Measurements from ENCODE around the gene LRRTM2. TPM values are rescaled to one million over a fixed set of nuclear protein-coding genes. Genes with fewer than 3 reads are reported as not detected.

Gene LRRTM2
- total RNA-seq, 4 donors from 2014 or later: 0.05 to 0.49 (median 0.24) TPM

DNA sequence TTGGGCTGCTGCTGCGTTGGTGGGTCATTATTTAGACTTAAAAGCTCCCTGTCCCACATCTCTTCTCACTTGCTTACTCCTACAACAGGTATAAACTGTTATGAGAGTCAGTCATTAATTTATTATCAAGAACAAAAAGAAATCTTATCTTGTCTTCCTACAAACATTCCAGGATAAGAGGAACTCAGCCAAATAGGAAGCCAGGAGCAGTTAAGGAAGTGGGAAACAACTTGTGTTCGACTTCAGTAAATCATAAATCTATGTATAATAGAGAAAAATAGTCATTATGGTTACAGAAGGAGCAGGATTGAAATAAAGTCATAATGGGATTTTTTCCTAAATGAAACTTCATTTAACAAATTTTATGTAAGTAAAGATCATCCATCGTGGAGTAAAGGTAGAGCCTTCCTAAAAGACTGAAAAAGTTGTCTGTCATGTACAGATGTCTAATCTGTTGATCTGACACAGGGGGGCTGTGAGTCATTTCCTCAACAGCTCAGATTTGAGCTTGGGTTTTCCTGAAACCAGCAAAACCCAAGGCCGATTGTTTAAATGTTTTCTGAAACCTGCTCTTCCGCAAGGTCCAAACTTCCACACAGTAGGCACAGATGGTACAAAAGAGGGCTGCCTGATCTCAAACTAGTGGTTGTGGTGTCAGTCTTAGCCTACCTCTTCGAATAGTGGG is 25.3 kb upstream of the LRRTM2 start:
- in situ Hi-C loops (cut with MboI; ENCODE audit: low sequenced_read_pairs in 4 of 4): no loop called here
- Histone ChIP-seq H3K36me3 (peaks cover 0 to 14% of the 10 kb centered on the region in 2 donors), H3K4me1 (peaks cover 0 to 26% of the 10 kb centered on the region in 2 donors), H3K27me3 (no peaks in the 10 kb centered on the region), H3K4me3 (no peak overlapping the region), H3K27ac (peak overlapping the region; percentile 20 to 66 (median 52)), H3K9me3 (no peaks in the 10 kb centered on the region)
- ATAC-seq (peak; percentile 28 to 61), DNase-seq (no peak)
- TF ChIP-seq, protein P1, sequence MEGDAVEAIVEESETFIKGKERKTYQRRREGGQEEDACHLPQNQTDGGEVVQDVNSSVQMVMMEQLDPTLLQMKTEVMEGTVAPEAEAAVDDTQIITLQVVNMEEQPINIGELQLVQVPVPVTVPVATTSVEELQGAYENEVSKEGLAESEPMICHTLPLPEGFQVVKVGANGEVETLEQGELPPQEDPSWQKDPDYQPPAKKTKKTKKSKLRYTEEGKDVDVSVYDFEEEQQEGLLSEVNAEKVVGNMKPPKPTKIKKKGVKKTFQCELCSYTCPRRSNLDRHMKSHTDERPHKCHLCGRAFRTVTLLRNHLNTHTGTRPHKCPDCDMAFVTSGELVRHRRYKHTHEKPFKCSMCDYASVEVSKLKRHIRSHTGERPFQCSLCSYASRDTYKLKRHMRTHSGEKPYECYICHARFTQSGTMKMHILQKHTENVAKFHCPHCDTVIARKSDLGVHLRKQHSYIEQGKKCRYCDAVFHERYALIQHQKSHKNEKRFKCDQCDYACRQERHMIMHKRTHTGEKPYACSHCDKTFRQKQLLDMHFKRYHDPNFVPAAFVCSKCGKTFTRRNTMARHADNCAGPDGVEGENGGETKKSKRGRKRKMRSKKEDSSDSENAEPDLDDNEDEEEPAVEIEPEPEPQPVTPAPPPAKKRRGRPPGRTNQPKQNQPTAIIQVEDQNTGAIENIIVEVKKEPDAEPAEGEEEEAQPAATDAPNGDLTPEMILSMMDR (IDR thresholded peaks at IDR 0.05 in 4 of 5, conservative IDR thresholded peaks at IDR 0.05 in 1 of 5): no peak
- TF ChIP-seq POLR2A (IDR thresholded peaks at IDR 0.05): no peak
- intact Hi-C loops (cut with DNase I; ENCODE audit: low total_unique reads): no loop called here

DNA sequence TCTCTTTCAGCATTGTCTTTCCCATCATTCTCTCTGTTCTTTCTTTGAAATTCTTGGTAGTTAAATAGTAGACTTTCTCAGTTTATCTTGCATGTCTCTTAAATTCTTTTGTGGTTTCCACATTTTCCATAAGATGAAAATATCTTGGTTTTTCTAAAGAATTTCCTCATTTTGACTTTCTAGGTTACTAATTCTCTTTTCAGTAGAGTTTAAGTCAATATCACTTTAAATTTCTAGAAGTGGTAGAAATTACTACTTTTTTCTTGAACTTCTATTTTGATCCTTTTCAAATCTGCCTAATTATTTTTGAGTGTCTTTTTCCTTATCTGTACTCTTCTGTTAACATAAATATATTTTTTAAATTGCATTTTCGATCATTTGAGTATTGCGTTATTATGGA is 23.6 kb upstream of the LRRTM2 start:
- no peak for ATAC-seq
- H3K4me1 ChIP-seq: peaks cover 0 to 23% of the 10 kb centered on the region in 2 donors
- H3K27ac ChIP-seq: peak overlapping the region in 1 of 4 donors; percentile 66
- H3K36me3 ChIP-seq: no peaks in the 10 kb centered on the region
- TF ChIP-seq, protein P1 (IDR thresholded peaks at IDR 0.05 in 4 of 5, conservative IDR thresholded peaks at IDR 0.05 in 1 of 5): no peak
- TF ChIP-seq POLR2A (IDR thresholded peaks at IDR 0.05): no peak
- in situ Hi-C loops (cut with MboI; ENCODE audit: low sequenced_read_pairs in 4 of 4) (no loop called here), intact Hi-C loops (cut with DNase I; ENCODE audit: low total_unique reads) (no loop called here)
- no peaks in the 10 kb centered on the region for H3K27me3 ChIP-seq
- H3K9me3 ChIP-seq: no peaks in the 10 kb centered on the region
- no peak overlapping the region for H3K4me3 ChIP-seq
- DNase-seq: no peak

DNA sequence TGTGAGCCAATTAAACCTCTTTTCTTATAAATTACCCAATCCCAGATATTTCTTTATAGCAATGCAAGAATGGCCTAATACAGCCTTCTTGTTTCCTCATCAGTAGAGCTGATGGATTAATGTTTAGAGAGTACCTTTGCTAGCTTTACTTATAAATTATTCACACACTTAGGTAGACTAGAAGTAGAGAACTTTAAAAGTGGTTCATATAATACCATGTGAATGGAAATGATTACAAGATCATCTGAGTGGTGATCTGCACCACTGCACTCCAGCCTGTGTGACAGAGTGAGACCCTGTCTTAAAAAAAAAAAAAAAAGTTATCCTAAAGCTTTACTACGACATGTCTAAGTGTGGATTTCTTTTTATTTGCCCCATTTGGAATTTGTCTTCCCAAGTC is 23.2 kb upstream of the LRRTM2 start:
- in situ Hi-C loops (cut with MboI; ENCODE audit: low sequenced_read_pairs in 4 of 4) (no loop called here), intact Hi-C loops (cut with DNase I; ENCODE audit: low total_unique reads) (no loop called here)
- Histone ChIP-seq H3K27me3 (no peaks in the 10 kb centered on the region), H3K36me3 (no peaks in the 10 kb centered on the region), H3K9me3 (no peaks in the 10 kb centered on the region), H3K4me3 (no peak overlapping the region), H3K4me1 (peaks cover 0 to 19% of the 10 kb centered on the region in 2 donors), H3K27ac (no peak overlapping the region)
- no peak for DNase-seq
- TF ChIP-seq, protein P1 (IDR thresholded peaks at IDR 0.05 in 4 of 5, conservative IDR thresholded peaks at IDR 0.05 in 1 of 5): no peak
- TF ChIP-seq POLR2A (IDR thresholded peaks at IDR 0.05): no peak
- ATAC-seq: no peak

DNA sequence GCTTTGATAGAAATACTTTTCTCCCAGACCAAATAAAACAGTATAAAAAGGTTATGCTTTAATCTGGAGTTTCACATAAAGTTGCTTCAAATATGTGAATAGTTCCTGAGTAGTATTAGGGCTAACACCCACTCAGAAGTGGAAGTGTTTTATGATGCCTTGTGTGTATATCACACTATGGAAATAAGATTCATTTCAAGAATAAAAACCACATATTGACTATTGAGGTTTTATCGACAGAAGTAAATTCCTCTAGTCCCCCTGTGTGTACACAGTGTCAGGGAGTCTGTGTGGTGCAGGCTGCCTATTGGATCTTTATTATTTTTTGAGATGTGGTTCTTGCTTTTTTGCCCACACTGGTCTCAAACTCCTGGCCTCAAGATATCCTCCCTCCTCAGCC is 20.8 kb upstream of the LRRTM2 start:
- in situ Hi-C loops (cut with MboI; ENCODE audit: low sequenced_read_pairs in 4 of 4): no loop called here
- Histone ChIP-seq H3K4me3 (no peak overlapping the region), H3K4me1 (peaks cover 0 to 6% of the 10 kb centered on the region in 2 donors), H3K27ac (no peak overlapping the region), H3K27me3 (no peaks in the 10 kb centered on the region), H3K36me3 (no peaks in the 10 kb centered on the region), H3K9me3 (no peaks in the 10 kb centered on the region)
- TF ChIP-seq, protein P1 (IDR thresholded peaks at IDR 0.05 in 4 of 5, conservative IDR thresholded peaks at IDR 0.05 in 1 of 5): no peak
- no peak for TF ChIP-seq POLR2A (IDR thresholded peaks at IDR 0.05)
- intact Hi-C loops (cut with DNase I; ENCODE audit: low total_unique reads): no loop called here
- no peak for ATAC-seq
- no peak for DNase-seq

DNA sequence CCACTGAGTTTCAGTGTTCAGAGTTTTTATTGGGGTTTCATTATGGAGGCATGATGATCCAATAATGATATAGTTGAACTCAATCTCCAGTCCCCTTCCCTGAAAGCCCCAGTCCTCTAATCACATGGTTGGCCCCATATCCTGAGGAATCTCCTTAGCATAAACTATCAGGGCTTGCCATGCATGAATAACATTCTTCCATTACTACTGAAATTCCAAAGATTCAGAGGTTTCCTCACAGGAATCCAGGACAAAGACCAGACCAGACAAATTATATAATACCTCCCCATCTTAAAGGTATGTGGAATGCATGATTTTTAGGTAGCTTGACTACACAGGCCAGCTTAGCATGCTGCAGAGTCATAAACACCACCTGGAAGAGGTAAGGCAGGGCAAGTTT is 15.5 kb upstream of the LRRTM2 start:
- ATAC-seq: no peak
- peaks cover 0 to 30% of the 10 kb centered on the region in 2 donors for H3K36me3 ChIP-seq
- no peak overlapping the region for H3K4me3 ChIP-seq
- no peaks in the 10 kb centered on the region for H3K4me1 ChIP-seq
- H3K27ac ChIP-seq: no peak overlapping the region
- in situ Hi-C loops (cut with MboI; ENCODE audit: low sequenced_read_pairs in 4 of 4): no loop called here
- intact Hi-C loops (cut with DNase I; ENCODE audit: low total_unique reads): no loop called here
- H3K9me3 ChIP-seq: no peaks in the 10 kb centered on the region
- H3K27me3 ChIP-seq: no peaks in the 10 kb centered on the region
- DNase-seq: no peak
- TF ChIP-seq, protein P1 (IDR thresholded peaks at IDR 0.05 in 4 of 5, conservative IDR thresholded peaks at IDR 0.05 in 1 of 5): no peak
- no peak for TF ChIP-seq POLR2A (IDR thresholded peaks at IDR 0.05)

All from gastrocnemius medialis (tissue), 4 donors.